Measurements from ENCODE around the gene NECAB3.

DNA sequence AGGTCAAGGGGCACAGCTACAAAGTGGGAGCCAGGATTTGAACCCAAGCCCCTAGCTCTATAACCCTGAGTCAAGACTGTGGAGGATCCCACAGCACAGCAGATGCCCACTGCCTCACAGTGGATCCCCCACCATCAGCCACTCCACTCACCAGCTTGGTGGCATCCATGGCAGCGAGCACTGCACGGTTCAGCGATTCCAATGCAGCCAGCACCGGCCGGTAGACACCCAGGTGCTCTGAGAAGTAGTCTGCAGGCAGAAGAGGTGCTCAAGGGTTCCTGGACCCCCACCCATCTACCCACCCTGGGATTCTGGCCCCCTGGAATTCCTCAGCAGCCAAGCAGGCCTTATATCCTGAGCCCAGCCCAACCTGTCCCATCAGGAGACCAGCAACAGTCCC, 5.0 kb downstream of the NECAB3 start:
- TF ChIP-seq, protein P1, sequence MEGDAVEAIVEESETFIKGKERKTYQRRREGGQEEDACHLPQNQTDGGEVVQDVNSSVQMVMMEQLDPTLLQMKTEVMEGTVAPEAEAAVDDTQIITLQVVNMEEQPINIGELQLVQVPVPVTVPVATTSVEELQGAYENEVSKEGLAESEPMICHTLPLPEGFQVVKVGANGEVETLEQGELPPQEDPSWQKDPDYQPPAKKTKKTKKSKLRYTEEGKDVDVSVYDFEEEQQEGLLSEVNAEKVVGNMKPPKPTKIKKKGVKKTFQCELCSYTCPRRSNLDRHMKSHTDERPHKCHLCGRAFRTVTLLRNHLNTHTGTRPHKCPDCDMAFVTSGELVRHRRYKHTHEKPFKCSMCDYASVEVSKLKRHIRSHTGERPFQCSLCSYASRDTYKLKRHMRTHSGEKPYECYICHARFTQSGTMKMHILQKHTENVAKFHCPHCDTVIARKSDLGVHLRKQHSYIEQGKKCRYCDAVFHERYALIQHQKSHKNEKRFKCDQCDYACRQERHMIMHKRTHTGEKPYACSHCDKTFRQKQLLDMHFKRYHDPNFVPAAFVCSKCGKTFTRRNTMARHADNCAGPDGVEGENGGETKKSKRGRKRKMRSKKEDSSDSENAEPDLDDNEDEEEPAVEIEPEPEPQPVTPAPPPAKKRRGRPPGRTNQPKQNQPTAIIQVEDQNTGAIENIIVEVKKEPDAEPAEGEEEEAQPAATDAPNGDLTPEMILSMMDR (IDR thresholded peaks at IDR 0.05) = no peak
- no peak for TF ChIP-seq EZH2 (IDR thresholded peaks at IDR 0.05; ENCODE audit: borderline replicate concordance, insufficient read depth, low read depth, low read length, poor library complexity, severe bottlenecking)

All from B cell (primary cell).